Transverse colon (tissue), 4 donors: ENCODE results near the gene ACSL4. TPM values are rescaled to one million over a fixed set of nuclear protein-coding genes. Genes with fewer than 3 reads are reported as not detected.
"Not testable (repeated sequence)": the region's sequence is repeated elsewhere in the genome, so short reads cannot be mapped to it uniquely, and the experiment has no call there.

Experiments
- DNase-seq: peaks from one replicate; pipeline ENCODE4 v3.0.0-alpha.2; 2019
- H3K27ac ChIP-seq, 4 donors: fragments of 200-600 bp; sonication (generic); 2 replicates each; pipeline ENCODE4 v1.5.1; 2016 to 2018; ENCODE audit warnings: inconsistent platforms in 4 of 4
- H3K27me3 ChIP-seq: fragments of 200-600 bp; sonication (generic); 2 replicates; pipeline ENCODE4 v1.5.1; 2017; ENCODE audit warnings: inconsistent platforms
- H3K36me3 ChIP-seq, 4 donors: fragments of 200-600 bp; sonication (generic); 2 replicates each; pipeline ENCODE4 v1.5.1; 2017 to 2019; ENCODE audit warnings: inconsistent platforms in 4 of 4
- H3K4me1 ChIP-seq, 4 donors: fragments of 200-600 bp; sonication (generic); 2 replicates each; pipeline ENCODE4 v1.5.1; 2017 to 2020; ENCODE audit warnings: inconsistent platforms in 4 of 4
- H3K4me3 ChIP-seq, 4 donors: fragments of 200-600 bp; sonication (generic); 1 replicate in 1 of 4; 2 replicates in 3 of 4; pipeline versions ENCODE4 v1.5.1 to v1.6.1; 2017 to 2019; ENCODE audit warnings: inconsistent platforms in 4 of 4
- H3K9me3 ChIP-seq, 2 donors: fragments of 200-600 bp; sonication (generic); 2 replicates each; pipeline ENCODE4 v1.5.1; 2017 to 2019; ENCODE audit warnings: inconsistent platforms in 2 of 2
- CTCF ChIP-seq, 5 experiments: fragments of 200-600 bp in 3 of 5; fragments of 450-650 bp in 2 of 5; sonication (generic) in 3 of 5; IDR thresholded peaks; 1 replicate in 2 of 5; 2 replicates in 3 of 5; pipeline ENCODE4 v1.5.1; 2016 to 2017; ENCODE audit warnings: antibody characterized with exemption in 5 of 5, inconsistent platforms in 3 of 5, mild to moderate bottlenecking in 2 of 5, moderate library complexity in 1 of 5
- EP300 ChIP-seq: sonication (generic); formaldehyde crosslinking; IDR thresholded peaks from one replicate; pipeline ENCODE4 v1.6.1; 2017; ENCODE audit warnings: antibody characterized with exemption, low read depth
- POLR2A ChIP-seq: fragments of 450-650 bp; IDR thresholded peaks from one replicate; pipeline ENCODE4 v1.6.1; 2016; ENCODE audit warnings: antibody characterized with exemption, mild to moderate bottlenecking, moderate library complexity
- POLR2AphosphoS5 ChIP-seq, 3 donors: sonication (generic); formaldehyde crosslinking; IDR thresholded peaks; one replicate each; pipeline ENCODE4 v1.6.1; 2016; ENCODE audit warnings: antibody characterized with exemption in 3 of 3
- WGBS, 2 donors: methylation state at CpG; one replicate each; pipeline ENCODE4 v1.1.5; 2018; ENCODE audit warnings: low coverage in 1 of 2; 5-methylcytosine and 5-hydroxymethylcytosine counted together
- in situ Hi-C, 4 donors: fragments of 200-750 bp; cut with MboI; loops; one replicate each; pipeline versions ENCODE4 v1.15.0 to v1.15.1; 2017; ENCODE audit warnings: low sequenced_read_pairs in 3 of 4, low pct_ligation_motif_present in 1 of 4, low pct_unique_long_range_greater_than_20kb in 1 of 4
- intact Hi-C: fragments of 100-400 bp; cut with DNase I; formaldehyde crosslinking; loops from one replicate; pipeline ENCODE4 v1.15.1; 2023; ENCODE audit warnings: low total_unique reads
- total RNA-seq, 4 donors: library from RNA; depleted of rRNA; stranded (reverse); fragments of >200 nt; gene quantifications; one replicate each; pipeline ENCODE4 v1.1.0, GENCODE V29; 2016

The ACSL4 gene
- total RNA-seq, 4 donors from 2014 or later: 8.2 to 20.8 (median 9.6) TPM

GRCh38 chrX:109684136-109684535, 48.9 kb downstream of the ACSL4 start:
- Histone ChIP-seq H3K36me3 (no peaks in the 10 kb centered on the region), H3K4me3 (no peak overlapping the region), H3K9me3 (no peaks in the 10 kb centered on the region), H3K4me1 (no peaks in the 10 kb centered on the region), H3K27ac (no peak overlapping the region), H3K27me3 (no peaks in the 10 kb centered on the region)
- no peak for TF ChIP-seq CTCF (IDR thresholded peaks at IDR 0.05)
- TF ChIP-seq EP300: no peak
- DNase-seq: no peak
- in situ Hi-C loops: no loop called here
- 69% methylated on average over 1 of the region's 1 CpG; no CpG with 5 or more reads in 1 of the 2 donors for WGBS, 2 donors
- intact Hi-C loops: no loop called here

GRCh38 chrX:109681475-109682081, 51.5 kb downstream of the ACSL4 start:
- Histone ChIP-seq H3K27ac (no peak overlapping the region), H3K4me1 (no peaks in the 10 kb centered on the region), H3K36me3 (no peaks in the 10 kb centered on the region), H3K9me3 (no peaks in the 10 kb centered on the region), H3K27me3 (no peaks in the 10 kb centered on the region), H3K4me3 (no peak overlapping the region)
- TF ChIP-seq CTCF (IDR thresholded peaks at IDR 0.05) (no peak), POLR2AphosphoS5 (IDR thresholded peaks at IDR 0.05) (no peak), EP300 (no peak), POLR2A (no peak)
- DNase-seq: no peak
- WGBS, 2 donors: 59 to 86% methylated on average over 1 to 2 of the region's 2 CpGs
- in situ Hi-C loops (no loop called here), intact Hi-C loops (no loop called here)

- H3K4me1 ChIP-seq: no peaks in the 10 kb centered on the region
- intact Hi-C loops (no loop called here), in situ Hi-C loops (no loop called here)
- H3K4me3 ChIP-seq: no peak overlapping the region
- H3K36me3 ChIP-seq: no peaks in the 10 kb centered on the region
- H3K27ac ChIP-seq: no peak overlapping the region
- no peak for DNase-seq
- H3K9me3 ChIP-seq: no peaks in the 10 kb centered on the region
- H3K27me3 ChIP-seq: no peaks in the 10 kb centered on the region
- TF ChIP-seq CTCF (IDR thresholded peaks at IDR 0.05) (no peak), POLR2A (no peak), POLR2AphosphoS5 (IDR thresholded peaks at IDR 0.05) (no peak), EP300 (no peak)
These were observed 53.2 kb downstream of the ACSL4 start for GRCh38 chrX:109679820-109680219.

- Histone ChIP-seq H3K4me3 (no peak overlapping the region), H3K36me3 (no peaks in the 10 kb centered on the region), H3K27me3 (no peaks in the 10 kb centered on the region), H3K27ac (no peak overlapping the region), H3K9me3 (no peaks in the 10 kb centered on the region), H3K4me1 (no peaks in the 10 kb centered on the region)
- TF ChIP-seq CTCF (IDR thresholded peaks at IDR 0.05) (no peak), POLR2AphosphoS5 (IDR thresholded peaks at IDR 0.05) (no peak), EP300 (no peak), POLR2A (no peak)
- DNase-seq: no peak
- in situ Hi-C loops (no loop called here), intact Hi-C loops (no loop called here)
These were observed 60.8 kb downstream of the ACSL4 start for GRCh38 chrX:109672239-109672638.

- DNase-seq, H3K4me3 ChIP-seq, H3K9me3 ChIP-seq, in situ Hi-C loops, H3K27me3 ChIP-seq, H3K36me3 ChIP-seq, intact Hi-C loops, H3K27ac ChIP-seq, H3K4me1 ChIP-seq: not testable (repeated sequence)
- WGBS, 2 donors: 97% methylated on average over 26 of the region's 29 CpGs; no CpG with 5 or more reads in 1 of the 2 donors
These were observed 61.9 kb downstream of the ACSL4 start for GRCh38 chrX:109671170-109671569.
